Smooth muscle cell (in vitro differentiated cells): ENCODE measurements around the gene ZNRF4. TPM values are rescaled to one million over a fixed set of nuclear protein-coding genes. Genes with fewer than 3 reads are reported as not detected.

Experiments
- DNase-seq: peaks from one replicate; lab custom pipeline; 2025; ENCODE audit not compliant: unreplicated experiment; lab: John Stamatoyannopoulos, UW
- H2AFZ ChIP-seq: fragments of 200-600 bp; sonication (generic); 2 replicates; pipeline ENCODE4 v1.6.0; 2016; ENCODE audit warnings: antibody characterized with exemption, low read depth, mild to moderate bottlenecking
- H3F3A ChIP-seq: fragments of 200-600 bp; sonication (generic); 2 replicates; pipeline ENCODE4 v1.6.0; 2017; ENCODE audit warnings: antibody characterized with exemption, low read depth
- H3K27ac ChIP-seq: fragments of 200-600 bp; sonication (generic); 2 replicates; pipeline ENCODE4 v1.5.1; 2016; ENCODE audit warnings: low read depth, mild to moderate bottlenecking
- H3K27me3 ChIP-seq: fragments of 200-600 bp; sonication (generic); 2 replicates; pipeline ENCODE4 v1.6.1; 2016; ENCODE audit warnings: low read depth, mild to moderate bottlenecking
- H3K36me3 ChIP-seq: fragments of 200-600 bp; sonication (generic); 2 replicates; pipeline ENCODE4 v1.5.1; 2016; ENCODE audit warnings: low read depth
- H3K4me1 ChIP-seq: fragments of 200-600 bp; sonication (generic); 2 replicates; pipeline ENCODE4 v1.5.1; 2016; ENCODE audit warnings: low read depth
- H3K4me2 ChIP-seq: fragments of 200-600 bp; sonication (generic); 2 replicates; pipeline ENCODE4 v1.6.0; 2016; ENCODE audit warnings: mild to moderate bottlenecking
- H3K4me3 ChIP-seq: fragments of 200-600 bp; sonication (generic); 2 replicates; pipeline ENCODE4 v1.5.1; 2016; ENCODE audit warnings: mild to moderate bottlenecking
- H3K79me2 ChIP-seq: fragments of 200-600 bp; sonication (generic); 2 replicates; pipeline ENCODE4 v1.6.0; 2016; ENCODE audit warnings: low read depth, mild to moderate bottlenecking
- H3K9ac ChIP-seq: fragments of 200-600 bp; sonication (generic); 2 replicates; pipeline ENCODE4 v1.6.0; 2016; ENCODE audit warnings: low read depth
- H3K9me3 ChIP-seq: fragments of 200-600 bp; sonication (generic); replicated peaks from 2 replicates; pipeline ENCODE4 v1.5.1; 2016; ENCODE audit warnings: low read depth
- H4K20me1 ChIP-seq: fragments of 200-600 bp; sonication (generic); 2 replicates; pipeline ENCODE4 v1.6.0; 2016; ENCODE audit warnings: low read depth
- WGBS: methylation state at CpG from one replicate; pipeline ENCODE4 v1.1.7; 2016; ENCODE audit warnings: low lambda C conversion rate; 5-methylcytosine and 5-hydroxymethylcytosine counted together
- polyA plus RNA-seq: library from polyadenylated mRNA; unstranded; fragments of >200 nt; fragmentation: Nextera tagmentation; extraction: Ambion mirVana; gene quantifications from 2 replicates; pipeline ENCODE4 v1.2.1, GENCODE V29; 2016
- total RNA-seq: library from RNA; depleted of rRNA; stranded (reverse); fragments of >200 nt; gene quantifications from 2 replicates; pipeline ENCODE4 v1.2.3, GENCODE V29; 2014
- TF ChIP-seq, protein P1 (sequence below): fragments of 200-600 bp; sonication (generic); IDR thresholded peaks from 2 replicates; pipeline ENCODE4 v1.5.1; 2017; ENCODE audit warnings: borderline replicate concordance, mild to moderate bottlenecking, antibody characterized with exemption; ENCODE audit not compliant: insufficient read depth, poor library complexity, severe bottlenecking

ZNRF4 gene
- total and polyA plus RNA-seq, 2 experiments from 2014 or later, result not detected

GRCh38 chr19:5494773-5495172 is 39.6 kb downstream of the ZNRF4 start:
- no peak overlapping the region for H3K27ac ChIP-seq
- H3K79me2 ChIP-seq, result no peaks in the 10 kb centered on the region
- no peaks in the 10 kb centered on the region for H3F3A ChIP-seq
- no peaks in the 10 kb centered on the region for H4K20me1 ChIP-seq
- no peak overlapping the region for H3K4me3 ChIP-seq
- no peak overlapping the region for H3K9ac ChIP-seq
- TF ChIP-seq, protein P1, sequence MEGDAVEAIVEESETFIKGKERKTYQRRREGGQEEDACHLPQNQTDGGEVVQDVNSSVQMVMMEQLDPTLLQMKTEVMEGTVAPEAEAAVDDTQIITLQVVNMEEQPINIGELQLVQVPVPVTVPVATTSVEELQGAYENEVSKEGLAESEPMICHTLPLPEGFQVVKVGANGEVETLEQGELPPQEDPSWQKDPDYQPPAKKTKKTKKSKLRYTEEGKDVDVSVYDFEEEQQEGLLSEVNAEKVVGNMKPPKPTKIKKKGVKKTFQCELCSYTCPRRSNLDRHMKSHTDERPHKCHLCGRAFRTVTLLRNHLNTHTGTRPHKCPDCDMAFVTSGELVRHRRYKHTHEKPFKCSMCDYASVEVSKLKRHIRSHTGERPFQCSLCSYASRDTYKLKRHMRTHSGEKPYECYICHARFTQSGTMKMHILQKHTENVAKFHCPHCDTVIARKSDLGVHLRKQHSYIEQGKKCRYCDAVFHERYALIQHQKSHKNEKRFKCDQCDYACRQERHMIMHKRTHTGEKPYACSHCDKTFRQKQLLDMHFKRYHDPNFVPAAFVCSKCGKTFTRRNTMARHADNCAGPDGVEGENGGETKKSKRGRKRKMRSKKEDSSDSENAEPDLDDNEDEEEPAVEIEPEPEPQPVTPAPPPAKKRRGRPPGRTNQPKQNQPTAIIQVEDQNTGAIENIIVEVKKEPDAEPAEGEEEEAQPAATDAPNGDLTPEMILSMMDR, result no peak
- WGBS, result 52% methylated on average over 11 of the region's 11 CpGs
- H3K36me3 ChIP-seq, result no peaks in the 10 kb centered on the region
- no peak overlapping the region for H2AFZ ChIP-seq
- no peak overlapping the region for H3K4me2 ChIP-seq
- H3K9me3 ChIP-seq, result no peaks in the 10 kb centered on the region
- peaks cover 7% of the 10 kb centered on the region for H3K4me1 ChIP-seq
- DNase-seq, result no peak
- H3K27me3 ChIP-seq, result peaks cover 55% of the 10 kb centered on the region

DNA sequence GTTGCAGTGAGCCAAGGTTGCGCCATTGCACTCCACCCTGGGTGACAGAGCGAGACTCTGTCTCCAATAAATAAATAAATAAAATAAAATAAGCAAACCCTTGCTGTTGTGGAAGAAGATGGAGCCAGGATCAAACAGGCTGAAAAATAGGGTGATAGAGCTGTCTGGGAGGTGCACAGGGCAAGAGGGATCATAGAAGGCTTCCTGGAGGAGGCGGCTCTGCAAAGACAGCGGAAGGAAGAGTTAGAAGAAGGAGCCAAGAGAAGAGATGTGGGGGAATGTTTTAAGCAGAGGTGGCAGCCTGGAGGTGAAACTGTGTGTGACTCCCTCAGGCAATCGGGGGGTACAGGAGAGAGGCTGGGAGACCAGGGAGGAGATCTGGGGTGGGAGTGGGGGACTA is 40.6 kb downstream of the ZNRF4 start:
- H3K4me1 ChIP-seq, result peaks cover 7% of the 10 kb centered on the region
- H3K27me3 ChIP-seq, result peaks cover 63% of the 10 kb centered on the region
- H3K36me3 ChIP-seq, result no peaks in the 10 kb centered on the region
- H3K9ac ChIP-seq, result no peak overlapping the region
- H3K27ac ChIP-seq, result no peak overlapping the region
- H3K79me2 ChIP-seq, result no peaks in the 10 kb centered on the region
- H3F3A ChIP-seq, result no peaks in the 10 kb centered on the region
- no peak overlapping the region for H3K4me2 ChIP-seq
- H4K20me1 ChIP-seq, result no peaks in the 10 kb centered on the region
- H3K4me3 ChIP-seq, result no peak overlapping the region
- 92% methylated on average over 5 of the region's 5 CpGs for WGBS
- no peak for DNase-seq
- TF ChIP-seq, protein P1, result no peak
- H3K9me3 ChIP-seq, result no peaks in the 10 kb centered on the region
- H2AFZ ChIP-seq, result no peak overlapping the region

- Histone ChIP-seq H3K9me3 (peaks cover 5% of the 10 kb centered on the region), H3K79me2 (no peaks in the 10 kb centered on the region), H3K4me2 (no peak overlapping the region), H3K27ac (no peak overlapping the region), H4K20me1 (no peaks in the 10 kb centered on the region), H2AFZ (no peak overlapping the region), H3K36me3 (no peaks in the 10 kb centered on the region), H3F3A (no peaks in the 10 kb centered on the region), H3K9ac (no peak overlapping the region), H3K4me1 (peaks cover 7% of the 10 kb centered on the region), H3K27me3 (peaks cover 60% of the 10 kb centered on the region), H3K4me3 (no peak overlapping the region)
- TF ChIP-seq, protein P1, result no peak
- WGBS, result 70% methylated on average over 5 of the region's 5 CpGs
- no peak for DNase-seq
Observed at GRCh38 chr19:5497297-5497696, 42.1 kb downstream of the ZNRF4 start.

GRCh38 chr19:5498830-5499550 is 43.8 kb downstream of the ZNRF4 start:
- TF ChIP-seq, protein P1, result no peak

More at GRCh38 chr19:5498830-5499550, 43.8 kb downstream of the ZNRF4 start:
- no peak overlapping the region for H3K4me3 ChIP-seq
- 19% methylated on average over 19 of the region's 22 CpGs for WGBS
- H3K27ac ChIP-seq, result no peak overlapping the region
- DNase-seq, result no peak
- no peak overlapping the region for H3K4me2 ChIP-seq
- no peaks in the 10 kb centered on the region for H4K20me1 ChIP-seq
- peaks cover 5% of the 10 kb centered on the region for H3K9me3 ChIP-seq
- no peaks in the 10 kb centered on the region for H3K36me3 ChIP-seq
- peaks cover 44% of the 10 kb centered on the region for H3K27me3 ChIP-seq
- no peaks in the 10 kb centered on the region for H3F3A ChIP-seq
- no peak overlapping the region for H2AFZ ChIP-seq
- no peaks in the 10 kb centered on the region for H3K79me2 ChIP-seq
- no peak overlapping the region for H3K9ac ChIP-seq
- H3K4me1 ChIP-seq, result no peaks in the 10 kb centered on the region
